Activated naive CD8-positive, alpha-beta T cell treated with anti-CD3 and anti-CD28 coated beads, Interleukin-2, amount 50 U/mL, for 16 hours (primary cell): ENCODE results near the gene ACTL7B.
"Not testable (repeated sequence)": the region's sequence is repeated elsewhere in the genome, so short reads cannot be mapped to it uniquely, and the experiment has no call there.

ENCODE experiments used
- DNase-seq: peaks from one replicate; pipeline ENCODE4 v3.0.0-alpha.2; 2020; ENCODE audit warnings: low read depth, low spot score

Gene ACTL7B

GRCh38 chr9:108869092-108869725 is 13.4 kb upstream of the ACTL7B start:
- DNase-seq: no peak

GRCh38 chr9:108867829-108868228 is 12.0 kb upstream of the ACTL7B start:
- DNase-seq: no peak

GRCh38 chr9:108867116-108867515 is 11.3 kb upstream of the ACTL7B start:
- DNase-seq: no peak

- DNase-seq: no peak
These were observed 10.2 kb upstream of the ACTL7B start for GRCh38 chr9:108866001-108866420.

GRCh38 chr9:108865037-108865436 is 9.3 kb upstream of the ACTL7B start:
- DNase-seq: no peak

- no peak for DNase-seq
These were observed 8.7 kb upstream of the ACTL7B start for GRCh38 chr9:108864446-108864845.

GRCh38 chr9:108863891-108864290 is 8.1 kb upstream of the ACTL7B start:
- DNase-seq: no peak

GRCh38 chr9:108861997-108862396 is 6.2 kb upstream of the ACTL7B start, which contains the start of gene ACTL7A:
ACTL7A (plus strand) TSS chr9:108862266; CDS start chr9:108862323, 57 bp downstream.
- DNase-seq: no peak

GRCh38 chr9:108861464-108861863 is 5.7 kb upstream of the ACTL7B start:
- DNase-seq: no peak

- DNase-seq: no peak
These were observed 5.0 kb upstream of the ACTL7B start for GRCh38 chr9:108860764-108861163.

GRCh38 chr9:108860354-108860753 is 4.6 kb upstream of the ACTL7B start:
- no peak for DNase-seq

- no peak for DNase-seq
These were observed 3.8 kb upstream of the ACTL7B start for GRCh38 chr9:108859459-108860114.

GRCh38 chr9:108857572-108857971 is 1.8 kb upstream of the ACTL7B start:
- DNase-seq: no peak

- DNase-seq: no peak
These were observed 278 bp downstream of the ACTL7B start for GRCh38 chr9:108855529-108855886.

- DNase-seq: no peak
These were observed 901 bp downstream of the ACTL7B start for GRCh38 chr9:108854641-108855528.

GRCh38 chr9:108854094-108854493 is 1.7 kb downstream of the ACTL7B start:
- DNase-seq: no peak

- no peak for DNase-seq
These were observed 3.7 kb downstream of the ACTL7B start for GRCh38 chr9:108852079-108852478.

GRCh38 chr9:108851138-108851537 is 4.6 kb downstream of the ACTL7B start:
- DNase-seq: no peak

- DNase-seq: no peak
These were observed 5.4 kb downstream of the ACTL7B start for GRCh38 chr9:108850293-108850897.

GRCh38 chr9:108848296-108848695 is 7.5 kb downstream of the ACTL7B start:
- not testable (repeated sequence) for DNase-seq

GRCh38 chr9:108845947-108846346 is 9.8 kb downstream of the ACTL7B start:
- DNase-seq: no peak

- no peak for DNase-seq
These were observed 10.3 kb downstream of the ACTL7B start for GRCh38 chr9:108845507-108845906.
